Testis (tissue), 2 donors: Measurements from ENCODE around the gene DPP8.

Source experiments
- POLR2A ChIP-seq: fragments of 450-650 bp; IDR thresholded peaks from one replicate; pipeline ENCODE4 v1.6.1; 2017; ENCODE audit warnings: antibody characterized with exemption, mild to moderate bottlenecking, moderate library complexity
- TF ChIP-seq, protein P1 (sequence below), 3 experiments: fragments of 450-650 bp in 2 of 3; fragments of 200-600 bp in 1 of 3; sonication (generic) in 1 of 3; IDR thresholded peaks; one replicate each; pipeline ENCODE4 v1.5.1; 2016 to 2019; ENCODE audit warnings: antibody characterized with exemption in 3 of 3, mild to moderate bottlenecking in 2 of 3, moderate library complexity in 1 of 3

DNA sequence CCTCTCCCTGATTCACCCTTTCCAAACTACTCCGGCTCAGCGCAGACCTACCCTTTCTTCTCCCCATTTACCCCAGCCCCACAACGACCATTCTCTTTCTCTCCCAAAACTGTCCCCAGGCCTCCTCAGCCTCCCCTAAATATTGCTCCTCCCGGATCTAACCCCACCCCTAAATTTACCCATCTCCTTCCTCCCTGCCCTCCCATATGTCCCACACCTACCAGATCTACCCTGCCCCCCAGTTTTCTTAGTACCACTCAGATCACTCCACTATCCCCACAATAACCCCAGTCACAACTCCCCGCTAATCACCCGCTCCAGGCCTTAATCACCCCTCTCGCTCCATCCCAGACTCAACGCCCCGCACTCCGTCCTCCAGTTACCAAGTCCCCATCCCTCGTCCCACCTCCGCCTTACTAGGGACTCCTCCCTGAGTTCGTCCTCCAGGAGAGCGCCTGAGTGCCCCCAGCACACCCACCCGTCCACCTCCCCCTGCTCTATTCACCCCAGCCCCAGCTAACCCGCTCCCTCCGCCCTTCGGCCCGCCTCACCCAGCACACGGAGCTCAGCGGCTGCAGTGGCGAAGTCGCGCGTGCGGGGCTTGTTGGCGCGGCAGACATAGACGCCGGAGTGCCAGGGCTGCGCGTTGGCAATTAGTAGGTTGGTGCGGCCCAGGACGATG lies 121.1 kb downstream of the DPP8 start:
- TF ChIP-seq, protein P1, sequence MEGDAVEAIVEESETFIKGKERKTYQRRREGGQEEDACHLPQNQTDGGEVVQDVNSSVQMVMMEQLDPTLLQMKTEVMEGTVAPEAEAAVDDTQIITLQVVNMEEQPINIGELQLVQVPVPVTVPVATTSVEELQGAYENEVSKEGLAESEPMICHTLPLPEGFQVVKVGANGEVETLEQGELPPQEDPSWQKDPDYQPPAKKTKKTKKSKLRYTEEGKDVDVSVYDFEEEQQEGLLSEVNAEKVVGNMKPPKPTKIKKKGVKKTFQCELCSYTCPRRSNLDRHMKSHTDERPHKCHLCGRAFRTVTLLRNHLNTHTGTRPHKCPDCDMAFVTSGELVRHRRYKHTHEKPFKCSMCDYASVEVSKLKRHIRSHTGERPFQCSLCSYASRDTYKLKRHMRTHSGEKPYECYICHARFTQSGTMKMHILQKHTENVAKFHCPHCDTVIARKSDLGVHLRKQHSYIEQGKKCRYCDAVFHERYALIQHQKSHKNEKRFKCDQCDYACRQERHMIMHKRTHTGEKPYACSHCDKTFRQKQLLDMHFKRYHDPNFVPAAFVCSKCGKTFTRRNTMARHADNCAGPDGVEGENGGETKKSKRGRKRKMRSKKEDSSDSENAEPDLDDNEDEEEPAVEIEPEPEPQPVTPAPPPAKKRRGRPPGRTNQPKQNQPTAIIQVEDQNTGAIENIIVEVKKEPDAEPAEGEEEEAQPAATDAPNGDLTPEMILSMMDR (IDR thresholded peaks at IDR 0.05), result no peak
- TF ChIP-seq POLR2A, result no peak
